SU-DHL-6 (cell line): ENCODE measurements around the gene CDK6.

Experiments
- H2AFZ ChIP-seq: fragments of 200-600 bp; sonication (generic); 2 replicates; pipeline ENCODE4 v1.6.1; 2014; ENCODE audit warnings: low read depth, mild to moderate bottlenecking, moderate library complexity, mixed read lengths, antibody characterized with exemption, low read length; ENCODE audit not compliant: severe bottlenecking
- H3F3A ChIP-seq: fragments of 200-600 bp; shearing (Covaris generic); 2 replicates; pipeline ENCODE4 v1.6.0; 2016; ENCODE audit warnings: antibody characterized with exemption, mild to moderate bottlenecking; ENCODE audit not compliant: insufficient read depth
- H3K27ac ChIP-seq: fragments of 200-600 bp; sonication (generic); 2 replicates; pipeline ENCODE4 v1.5.1; 2016; ENCODE audit warnings: low read depth, mild to moderate bottlenecking, low read length, moderate library complexity, mixed read lengths
- H3K27me3 ChIP-seq: fragments of 200-600 bp; sonication (generic), shearing (Covaris generic); 2 replicates; pipeline ENCODE4 v1.6.0; 2014; ENCODE audit warnings: mild to moderate bottlenecking, low read length
- H3K36me3 ChIP-seq: fragments of 200-600 bp; sonication (generic); 2 replicates; pipeline ENCODE4 v1.6.1; 2014; ENCODE audit warnings: mild to moderate bottlenecking, low read length, mixed read lengths
- H3K4me2 ChIP-seq: fragments of 300-600, 200-600 bp; shearing (Covaris generic), sonication (generic); 2 replicates; pipeline ENCODE4 v1.6.0; 2014; ENCODE audit warnings: low read length, low read depth, mild to moderate bottlenecking; ENCODE audit not compliant: poor library complexity, severe bottlenecking
- H3K4me3 ChIP-seq: fragments of 200-600 bp; sonication (generic); 2 replicates; pipeline ENCODE4 v1.5.1; 2014; ENCODE audit warnings: antibody characterized with exemption, low read length, mild to moderate bottlenecking, mixed read lengths; ENCODE audit not compliant: insufficient read depth, poor library complexity, severe bottlenecking
- H3K79me2 ChIP-seq: fragments of 200-600 bp; sonication (generic); 2 replicates; pipeline ENCODE4 v1.6.1; 2014; ENCODE audit warnings: mild to moderate bottlenecking, low read length, moderate library complexity; ENCODE audit not compliant: insufficient read depth
- H3K9ac ChIP-seq: fragments of 200-600 bp; sonication (generic); 2 replicates; pipeline ENCODE4 v1.7.0; 2014; ENCODE audit warnings: mild to moderate bottlenecking, low read length
- H3K9me2 ChIP-seq: fragments of 200-600 bp; sonication (generic); replicated peaks from 2 replicates; pipeline ENCODE4 v1.6.1; 2014; ENCODE audit warnings: low read length; ENCODE audit not compliant: insufficient read depth
- H3K9me3 ChIP-seq: fragments of 200-600 bp; sonication (generic); 2 replicates; pipeline ENCODE4 v1.6.1; 2014; ENCODE audit warnings: low read length, mixed read lengths; ENCODE audit not compliant: insufficient read depth
- H4K20me1 ChIP-seq: fragments of 200-600 bp; sonication (generic); 2 replicates; pipeline ENCODE4 v1.6.1; 2014; ENCODE audit warnings: low read depth, mild to moderate bottlenecking, antibody characterized with exemption, low read length, moderate library complexity, mixed read lengths
- EZH2phosphoT487 ChIP-seq: fragments of 200-600 bp; sonication (generic), shearing (Covaris generic); conservative IDR thresholded peaks from 2 replicates; pipeline ENCODE4 v1.6.1; 2018; ENCODE audit warnings: mild to moderate bottlenecking, antibody characterized with exemption, low read length, moderate library complexity, mixed read lengths
- TF ChIP-seq, protein P1 (sequence below): fragments of 200-600 bp; sonication (generic); IDR thresholded peaks from one replicate; pipeline ENCODE4 v1.5.1; 2017; ENCODE audit warnings: antibody characterized with exemption, mild to moderate bottlenecking, low read length, moderate library complexity; ENCODE audit not compliant: insufficient read depth, poor library complexity, severe bottlenecking

The CDK6 gene

DNA sequence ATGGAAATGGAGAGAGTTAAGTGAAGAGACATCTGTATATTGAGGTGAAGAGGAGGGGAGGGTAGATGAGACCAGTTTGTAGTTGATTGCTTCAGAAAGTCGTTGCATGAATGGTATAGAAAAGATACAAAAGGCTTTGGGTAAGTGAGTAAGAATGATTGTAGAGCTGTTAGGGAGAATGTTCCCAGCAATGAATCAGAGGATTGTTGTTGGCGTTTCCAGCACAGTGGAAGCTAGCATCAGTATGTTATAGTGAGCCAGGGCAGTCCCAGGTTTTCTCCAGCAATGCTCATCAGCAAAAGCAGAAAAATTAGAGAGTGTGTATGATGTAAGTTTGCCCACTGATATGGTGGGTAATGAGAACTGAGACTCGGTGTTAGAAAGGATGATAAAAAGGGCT lies 15.4 kb upstream of the CDK6 start:
- TF ChIP-seq, protein P1, sequence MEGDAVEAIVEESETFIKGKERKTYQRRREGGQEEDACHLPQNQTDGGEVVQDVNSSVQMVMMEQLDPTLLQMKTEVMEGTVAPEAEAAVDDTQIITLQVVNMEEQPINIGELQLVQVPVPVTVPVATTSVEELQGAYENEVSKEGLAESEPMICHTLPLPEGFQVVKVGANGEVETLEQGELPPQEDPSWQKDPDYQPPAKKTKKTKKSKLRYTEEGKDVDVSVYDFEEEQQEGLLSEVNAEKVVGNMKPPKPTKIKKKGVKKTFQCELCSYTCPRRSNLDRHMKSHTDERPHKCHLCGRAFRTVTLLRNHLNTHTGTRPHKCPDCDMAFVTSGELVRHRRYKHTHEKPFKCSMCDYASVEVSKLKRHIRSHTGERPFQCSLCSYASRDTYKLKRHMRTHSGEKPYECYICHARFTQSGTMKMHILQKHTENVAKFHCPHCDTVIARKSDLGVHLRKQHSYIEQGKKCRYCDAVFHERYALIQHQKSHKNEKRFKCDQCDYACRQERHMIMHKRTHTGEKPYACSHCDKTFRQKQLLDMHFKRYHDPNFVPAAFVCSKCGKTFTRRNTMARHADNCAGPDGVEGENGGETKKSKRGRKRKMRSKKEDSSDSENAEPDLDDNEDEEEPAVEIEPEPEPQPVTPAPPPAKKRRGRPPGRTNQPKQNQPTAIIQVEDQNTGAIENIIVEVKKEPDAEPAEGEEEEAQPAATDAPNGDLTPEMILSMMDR, result no peak
- TF ChIP-seq EZH2phosphoT487, result no peak
- H2AFZ ChIP-seq, result no peak overlapping the region

DNA sequence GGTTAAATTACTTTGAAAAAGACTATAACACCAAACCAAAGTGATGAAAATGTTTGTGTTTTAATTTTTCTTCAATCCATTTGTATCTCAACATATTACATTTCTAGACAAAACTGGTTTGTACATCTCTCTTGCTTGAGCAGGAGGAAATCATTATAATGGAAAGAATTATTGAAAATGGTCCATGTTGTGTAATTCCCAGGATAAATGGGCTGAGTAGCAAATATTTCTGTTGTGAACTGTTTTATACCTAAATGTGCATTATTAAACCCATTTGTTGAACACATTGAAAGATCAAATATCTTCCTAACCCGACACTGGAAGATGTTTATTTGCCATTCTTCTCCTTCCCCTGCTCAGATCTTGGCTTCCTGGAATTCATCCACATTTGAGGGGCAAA lies 14.1 kb upstream of the CDK6 start:
- H3K27me3 ChIP-seq, result no peaks in the 10 kb centered on the region
- H3K27ac ChIP-seq, result no peak overlapping the region
- no peaks in the 10 kb centered on the region for H3K79me2 ChIP-seq
- no peak overlapping the region for H3K9ac ChIP-seq
- TF ChIP-seq, protein P1, result no peak
- no peak for TF ChIP-seq EZH2phosphoT487
- H3K4me3 ChIP-seq, result no peak overlapping the region
- H3F3A ChIP-seq, result no peaks in the 10 kb centered on the region
- H4K20me1 ChIP-seq, result no peaks in the 10 kb centered on the region
- no peaks in the 10 kb centered on the region for H3K9me3 ChIP-seq
- no peak overlapping the region for H3K4me2 ChIP-seq
- H3K9me2 ChIP-seq, result no peaks in the 10 kb centered on the region
- no peaks in the 10 kb centered on the region for H3K36me3 ChIP-seq
- H2AFZ ChIP-seq, result no peak overlapping the region

More for the DNA sequence above, 15.4 kb upstream of the CDK6 start:
- Histone ChIP-seq H3K9me3 (no peaks in the 10 kb centered on the region), H3K79me2 (no peaks in the 10 kb centered on the region), H3F3A (no peaks in the 10 kb centered on the region), H3K4me2 (no peak overlapping the region), H3K36me3 (no peaks in the 10 kb centered on the region), H3K9ac (no peak overlapping the region), H3K4me3 (no peak overlapping the region), H3K9me2 (no peaks in the 10 kb centered on the region), H3K27ac (no peak overlapping the region), H4K20me1 (no peaks in the 10 kb centered on the region), H3K27me3 (no peaks in the 10 kb centered on the region)

DNA sequence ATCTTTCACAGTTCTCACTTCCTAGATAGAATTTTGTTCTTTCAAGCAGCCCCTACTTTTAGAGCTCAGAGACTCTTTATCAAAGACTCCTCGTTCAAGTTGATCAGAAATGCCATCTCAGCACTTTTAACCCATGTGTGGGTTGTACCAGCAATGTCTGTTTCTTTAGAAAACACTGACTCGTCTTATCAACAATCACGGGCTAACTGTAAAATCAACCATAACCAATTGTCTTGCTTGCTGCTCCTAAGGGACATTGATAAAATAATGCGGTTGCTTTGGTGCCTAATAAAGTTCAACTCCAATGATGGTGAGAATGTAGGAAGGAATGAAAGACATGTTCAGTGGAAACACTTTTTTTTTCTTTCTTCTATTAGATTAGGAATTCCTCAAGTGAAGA lies 12.9 kb upstream of the CDK6 start:
- Histone ChIP-seq H2AFZ (no peak overlapping the region), H3K79me2 (no peaks in the 10 kb centered on the region)
- TF ChIP-seq, protein P1, result no peak
- TF ChIP-seq EZH2phosphoT487, result no peak

DNA sequence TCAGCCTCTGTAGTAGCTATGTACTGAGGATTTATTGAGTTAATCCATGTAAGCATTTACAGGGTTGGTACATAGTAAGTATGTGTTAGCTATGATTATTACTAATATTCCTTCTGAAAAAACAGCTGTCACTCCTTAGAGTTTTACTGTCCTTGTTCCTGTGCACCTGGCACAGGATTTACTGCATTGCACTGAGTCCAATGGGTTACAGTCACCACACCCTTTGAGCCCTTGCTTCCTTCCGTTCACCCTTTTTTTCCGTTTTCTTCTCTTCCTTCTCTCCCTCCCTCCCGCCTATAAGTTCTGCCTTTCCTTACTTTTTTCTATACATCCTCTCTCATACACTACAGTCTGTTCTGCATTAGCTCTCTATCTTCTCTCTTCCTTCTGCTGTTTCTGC lies 12.5 kb upstream of the CDK6 start:
- Histone ChIP-seq H3K9me3 (no peaks in the 10 kb centered on the region), H3K4me2 (no peak overlapping the region)

More for the DNA sequence above, 12.9 kb upstream of the CDK6 start:
- Histone ChIP-seq H3K4me2 (no peak overlapping the region), H3K9me2 (no peaks in the 10 kb centered on the region), H3K27me3 (no peaks in the 10 kb centered on the region), H3F3A (no peaks in the 10 kb centered on the region), H3K27ac (no peak overlapping the region), H3K4me3 (no peak overlapping the region), H3K9me3 (no peaks in the 10 kb centered on the region), H3K36me3 (no peaks in the 10 kb centered on the region), H3K9ac (no peak overlapping the region), H4K20me1 (no peaks in the 10 kb centered on the region)

More for the DNA sequence above, 12.5 kb upstream of the CDK6 start:
- H3K9me2 ChIP-seq, result no peaks in the 10 kb centered on the region
- H3K36me3 ChIP-seq, result no peaks in the 10 kb centered on the region
- no peak overlapping the region for H3K9ac ChIP-seq
- no peaks in the 10 kb centered on the region for H3F3A ChIP-seq
- no peaks in the 10 kb centered on the region for H3K27me3 ChIP-seq
- no peak overlapping the region for H3K27ac ChIP-seq
- no peaks in the 10 kb centered on the region for H3K79me2 ChIP-seq
- no peak overlapping the region for H3K4me3 ChIP-seq
- no peaks in the 10 kb centered on the region for H4K20me1 ChIP-seq
- TF ChIP-seq, protein P1, result no peak
- TF ChIP-seq EZH2phosphoT487, result no peak
- no peak overlapping the region for H2AFZ ChIP-seq
